Fibroblast of mammary gland (primary cell): ENCODE data around the gene TMTC1.

ENCODE experiments used
- DNase-seq: peaks from one replicate; pipeline ENCODE4 v3.0.0-alpha.2; 2010; ENCODE audit warnings: low read depth
- H3K4me3 ChIP-seq: 2 replicates; pipeline ENCODE4 v1.5.1; 2011; ENCODE audit warnings: low read depth, mild to moderate bottlenecking, low read length, moderate library complexity; ENCODE audit not compliant: control insufficient read depth
- TF ChIP-seq, protein P1 (sequence below): conservative IDR thresholded peaks from 2 replicates; pipeline ENCODE4 v1.5.1; 2011; ENCODE audit warnings: low read depth, low read length, inconsistent platforms; ENCODE audit not compliant: control insufficient read depth, insufficient read depth

TMTC1 gene

DNA sequence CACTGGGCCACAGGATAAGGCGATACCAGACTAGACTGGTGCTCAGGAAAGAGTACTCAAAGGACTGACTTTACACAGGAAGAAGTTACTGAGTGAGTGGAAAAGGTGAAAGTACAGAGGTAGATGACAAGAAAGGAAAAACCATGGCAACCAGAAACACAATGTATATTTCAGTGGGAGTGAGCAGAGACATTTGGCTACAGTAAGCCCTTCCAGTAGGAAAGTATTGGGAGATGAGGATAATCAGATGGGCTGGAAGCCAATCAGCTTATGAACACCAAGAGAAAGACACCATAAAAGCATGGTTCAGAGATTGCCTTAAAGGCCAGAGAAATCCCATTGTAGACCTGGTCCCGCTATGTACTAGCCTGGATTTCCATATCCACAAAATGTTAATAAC, 51.6 kb downstream of the TMTC1 start:
- TF ChIP-seq, protein P1, sequence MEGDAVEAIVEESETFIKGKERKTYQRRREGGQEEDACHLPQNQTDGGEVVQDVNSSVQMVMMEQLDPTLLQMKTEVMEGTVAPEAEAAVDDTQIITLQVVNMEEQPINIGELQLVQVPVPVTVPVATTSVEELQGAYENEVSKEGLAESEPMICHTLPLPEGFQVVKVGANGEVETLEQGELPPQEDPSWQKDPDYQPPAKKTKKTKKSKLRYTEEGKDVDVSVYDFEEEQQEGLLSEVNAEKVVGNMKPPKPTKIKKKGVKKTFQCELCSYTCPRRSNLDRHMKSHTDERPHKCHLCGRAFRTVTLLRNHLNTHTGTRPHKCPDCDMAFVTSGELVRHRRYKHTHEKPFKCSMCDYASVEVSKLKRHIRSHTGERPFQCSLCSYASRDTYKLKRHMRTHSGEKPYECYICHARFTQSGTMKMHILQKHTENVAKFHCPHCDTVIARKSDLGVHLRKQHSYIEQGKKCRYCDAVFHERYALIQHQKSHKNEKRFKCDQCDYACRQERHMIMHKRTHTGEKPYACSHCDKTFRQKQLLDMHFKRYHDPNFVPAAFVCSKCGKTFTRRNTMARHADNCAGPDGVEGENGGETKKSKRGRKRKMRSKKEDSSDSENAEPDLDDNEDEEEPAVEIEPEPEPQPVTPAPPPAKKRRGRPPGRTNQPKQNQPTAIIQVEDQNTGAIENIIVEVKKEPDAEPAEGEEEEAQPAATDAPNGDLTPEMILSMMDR: no peak
- no peak overlapping the region for H3K4me3 ChIP-seq
- no peak for DNase-seq

DNA sequence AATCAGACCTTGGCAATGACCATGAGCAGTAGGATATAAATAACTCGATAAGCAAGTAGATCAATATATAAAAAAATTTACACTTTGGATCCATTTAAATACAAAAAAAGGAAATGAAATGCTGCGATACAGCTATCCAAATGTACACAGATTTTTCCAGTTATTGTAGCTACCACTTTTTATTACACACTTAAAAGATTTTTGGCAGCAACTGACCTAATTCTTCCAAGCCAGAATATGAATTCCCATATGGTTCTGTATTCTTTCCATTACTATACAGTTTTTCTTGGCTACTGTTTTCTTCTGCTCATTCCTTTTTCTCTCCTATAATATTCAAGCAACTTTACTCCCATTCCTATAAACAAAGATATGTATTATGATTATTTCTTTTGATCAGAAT, 52.2 kb downstream of the TMTC1 start:
- H3K4me3 ChIP-seq: no peak overlapping the region
- TF ChIP-seq, protein P1: no peak
- no peak for DNase-seq

DNA sequence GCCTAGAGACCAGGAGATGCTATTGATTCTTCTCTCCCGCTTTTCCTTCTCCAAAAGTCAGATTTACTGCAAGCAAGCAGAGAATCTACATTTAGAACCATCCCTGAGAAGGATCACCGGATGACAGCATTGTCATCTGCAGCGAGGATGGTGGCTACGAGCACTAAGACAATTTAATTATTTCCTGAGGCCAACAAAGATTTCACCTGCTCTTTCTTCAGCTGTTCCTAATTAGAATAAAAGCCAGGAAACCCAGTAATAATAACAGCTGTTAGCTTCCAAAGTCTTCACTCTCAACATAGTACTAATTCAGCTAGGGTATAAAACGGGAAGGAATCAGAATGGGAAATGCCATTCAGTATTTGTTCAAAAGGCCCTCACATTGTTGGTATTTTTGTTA, 53.3 kb downstream of the TMTC1 start:
- no peak overlapping the region for H3K4me3 ChIP-seq
- no peak for DNase-seq
- TF ChIP-seq, protein P1: no peak

DNA sequence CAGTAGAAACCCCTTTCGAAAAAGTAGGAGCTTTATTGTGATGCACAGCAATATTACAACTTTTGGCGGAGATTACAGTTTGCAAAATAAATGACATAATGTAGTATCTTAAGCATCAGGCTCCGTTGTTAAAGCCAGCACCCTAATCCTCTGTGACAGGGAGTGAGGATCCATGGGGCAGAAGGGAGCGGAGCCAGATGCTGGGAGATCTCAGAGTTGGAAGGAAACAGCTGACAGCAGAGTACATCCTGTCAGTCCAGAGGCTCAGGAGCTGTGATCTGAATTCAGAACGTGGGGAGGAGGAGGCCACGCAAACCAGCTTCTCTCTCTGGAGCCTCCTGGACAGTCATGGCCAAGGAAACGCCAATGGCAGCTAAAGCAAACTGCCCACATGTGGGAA, 55.7 kb downstream of the TMTC1 start:
- TF ChIP-seq, protein P1: no peak
- no peak for DNase-seq
- H3K4me3 ChIP-seq: no peak overlapping the region

DNA sequence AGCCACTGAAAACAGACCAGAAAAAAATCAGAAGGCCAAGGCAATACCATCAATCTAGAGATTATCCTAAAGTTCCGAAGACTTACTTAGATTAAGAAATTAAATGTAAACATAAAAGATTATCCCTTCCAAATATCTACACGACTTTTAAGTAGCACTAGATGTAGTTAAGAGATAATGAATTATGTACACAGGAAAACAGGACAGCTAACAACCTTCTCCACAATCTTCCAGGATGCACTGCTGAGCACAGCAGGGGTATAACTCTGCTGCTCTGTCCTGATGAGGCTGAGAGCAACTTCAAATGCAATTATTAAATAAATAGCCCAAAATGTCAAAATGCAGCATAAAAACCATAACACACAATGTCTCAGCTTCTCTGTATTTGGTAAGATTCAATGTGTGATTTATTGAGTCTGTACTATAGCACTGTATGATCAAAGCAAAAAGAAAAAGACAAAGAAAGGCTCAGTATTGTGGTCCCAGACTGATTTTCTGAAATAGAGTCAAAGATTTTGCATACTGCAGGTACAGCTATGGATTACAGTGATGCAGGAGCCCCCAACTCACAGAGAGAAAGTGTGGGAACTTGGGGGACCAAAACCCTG, 56.9 kb downstream of the TMTC1 start:
- TF ChIP-seq, protein P1: no peak
- no peak overlapping the region for H3K4me3 ChIP-seq
- no peak for DNase-seq

DNA sequence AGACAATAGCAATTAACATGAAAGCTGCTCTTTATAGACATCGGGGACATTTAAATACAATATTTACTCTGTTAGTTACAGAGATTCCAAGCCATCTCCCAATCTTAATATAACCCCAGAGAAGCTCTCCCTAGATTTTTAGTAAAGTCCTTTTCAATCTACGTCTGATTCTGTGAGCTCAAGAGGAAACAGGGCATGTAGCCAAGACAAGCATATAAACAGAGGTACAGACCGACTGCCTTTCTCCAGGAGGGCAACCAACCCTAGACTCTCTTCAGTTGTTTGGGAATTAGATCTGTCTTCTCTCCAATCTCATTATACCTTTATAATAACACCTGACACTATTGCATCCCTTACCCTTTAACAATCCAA, 57.4 kb downstream of the TMTC1 start:
- no peak overlapping the region for H3K4me3 ChIP-seq
- DNase-seq: peak; percentile 67
- TF ChIP-seq, protein P1: no peak
